GM12873 (cell line): Measurements from ENCODE around the gene CREBBP.

Source experiments
- TF ChIP-seq, protein P1 (sequence below): IDR thresholded peaks from 2 replicates; pipeline ENCODE4 v1.5.1; 2012; ENCODE audit warnings: low read depth, mild to moderate bottlenecking, moderate library complexity, low read length, control low read depth; ENCODE audit not compliant: insufficient read depth; ENCODE audit errors: missing control alignments

Gene CREBBP

GRCh38 chr16:3800477-3801270, 79.8 kb downstream of the CREBBP start:
- TF ChIP-seq, protein P1, sequence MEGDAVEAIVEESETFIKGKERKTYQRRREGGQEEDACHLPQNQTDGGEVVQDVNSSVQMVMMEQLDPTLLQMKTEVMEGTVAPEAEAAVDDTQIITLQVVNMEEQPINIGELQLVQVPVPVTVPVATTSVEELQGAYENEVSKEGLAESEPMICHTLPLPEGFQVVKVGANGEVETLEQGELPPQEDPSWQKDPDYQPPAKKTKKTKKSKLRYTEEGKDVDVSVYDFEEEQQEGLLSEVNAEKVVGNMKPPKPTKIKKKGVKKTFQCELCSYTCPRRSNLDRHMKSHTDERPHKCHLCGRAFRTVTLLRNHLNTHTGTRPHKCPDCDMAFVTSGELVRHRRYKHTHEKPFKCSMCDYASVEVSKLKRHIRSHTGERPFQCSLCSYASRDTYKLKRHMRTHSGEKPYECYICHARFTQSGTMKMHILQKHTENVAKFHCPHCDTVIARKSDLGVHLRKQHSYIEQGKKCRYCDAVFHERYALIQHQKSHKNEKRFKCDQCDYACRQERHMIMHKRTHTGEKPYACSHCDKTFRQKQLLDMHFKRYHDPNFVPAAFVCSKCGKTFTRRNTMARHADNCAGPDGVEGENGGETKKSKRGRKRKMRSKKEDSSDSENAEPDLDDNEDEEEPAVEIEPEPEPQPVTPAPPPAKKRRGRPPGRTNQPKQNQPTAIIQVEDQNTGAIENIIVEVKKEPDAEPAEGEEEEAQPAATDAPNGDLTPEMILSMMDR: no peak

- TF ChIP-seq, protein P1: no peak
Observed at GRCh38 chr16:3800019-3800418, 80.5 kb downstream of the CREBBP start.

GRCh38 chr16:3799354-3799753, 81.2 kb downstream of the CREBBP start:
- TF ChIP-seq, protein P1: no peak

DNA sequence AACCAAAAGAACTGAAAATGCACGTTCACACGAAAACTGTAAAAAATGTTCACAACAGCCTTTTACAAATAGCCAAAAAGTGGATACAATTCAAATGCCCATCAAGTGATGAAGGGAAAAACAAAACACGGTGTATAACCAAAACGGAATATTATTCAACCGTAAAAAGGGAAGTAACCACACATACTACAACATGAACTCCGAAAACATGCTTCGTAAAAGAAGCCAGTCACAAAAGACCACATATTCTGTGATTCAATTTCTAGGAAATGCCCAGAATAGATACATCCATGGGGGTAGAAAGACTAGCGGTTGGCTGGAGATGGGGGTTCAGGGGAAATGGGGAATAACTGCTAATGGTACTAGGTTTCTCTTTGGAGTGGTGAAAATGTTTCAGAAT, 81.7 kb downstream of the CREBBP start:
- TF ChIP-seq, protein P1: no peak

GRCh38 chr16:3797904-3798811, 82.4 kb downstream of the CREBBP start:
- TF ChIP-seq, protein P1: no peak

GRCh38 chr16:3797473-3797872, 83.0 kb downstream of the CREBBP start:
- TF ChIP-seq, protein P1: no peak

GRCh38 chr16:3793161-3793576, 87.3 kb downstream of the CREBBP start:
- TF ChIP-seq, protein P1: no peak
